Activated T-cell treated with anti-CD3 and anti-CD28 coated beads for 48 hours (primary cell): ENCODE measurements around the gene MGLL.

Experiments used
- DNase-seq: peaks from one replicate; pipeline ENCODE4 v3.0.0-alpha.2; 2020; ENCODE audit warnings: low read depth

The MGLL gene

GRCh38 chr3:127652246-127652995 lies 169.9 kb downstream of the MGLL start:
- no peak for DNase-seq

GRCh38 chr3:127651516-127652172 lies 170.7 kb downstream of the MGLL start:
- no peak for DNase-seq

- DNase-seq, result no peak
Observed at GRCh38 chr3:127650236-127650635, 172.1 kb downstream of the MGLL start.

- DNase-seq, result no peak
Observed at GRCh38 chr3:127647845-127648204, 174.5 kb downstream of the MGLL start.

- no peak for DNase-seq
Observed at GRCh38 chr3:127647166-127647844, 175.0 kb downstream of the MGLL start.

GRCh38 chr3:127646501-127647046 lies 175.7 kb downstream of the MGLL start:
- no peak for DNase-seq

GRCh38 chr3:127645371-127646015 lies 176.8 kb downstream of the MGLL start:
- no peak for DNase-seq

DNA sequence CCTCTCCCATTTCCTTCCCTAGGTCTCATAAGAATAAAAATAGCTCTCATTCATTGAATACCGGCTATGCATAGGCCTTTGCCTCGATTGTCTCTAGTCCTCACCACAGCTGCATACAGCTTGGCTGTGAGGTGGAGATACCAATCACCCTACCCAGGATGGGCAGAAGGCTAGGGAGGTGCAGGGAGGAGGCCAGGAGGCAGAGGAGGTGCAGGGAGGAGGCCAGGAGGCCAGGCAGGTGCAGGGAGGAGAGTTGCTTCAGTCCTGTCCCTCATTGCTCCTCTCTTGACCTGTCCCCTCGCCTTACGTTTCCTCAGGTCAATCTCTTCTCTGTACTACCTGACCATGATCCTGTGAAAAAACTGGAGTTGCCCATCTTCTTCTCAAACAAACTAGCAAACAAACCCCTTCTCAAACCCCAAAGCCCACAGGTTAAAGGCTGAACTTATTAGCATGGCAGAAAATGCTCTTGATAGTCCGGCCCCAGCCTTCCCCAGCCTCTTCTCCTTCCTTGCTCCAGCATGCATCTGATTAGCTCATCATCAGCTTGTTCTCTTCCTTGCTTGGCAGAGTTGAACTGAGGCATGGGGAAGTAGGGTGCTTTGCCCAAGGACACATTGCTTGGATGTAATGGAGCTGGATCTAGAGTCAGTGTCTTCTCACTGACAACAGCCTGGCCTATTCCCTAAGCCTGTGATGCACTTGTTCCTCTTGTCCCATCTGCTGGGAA lies 177.5 kb downstream of the MGLL start:
- no peak for DNase-seq

GRCh38 chr3:127640042-127640355 lies 182.3 kb downstream of the MGLL start:
- DNase-seq, result no peak

- no peak for DNase-seq
Observed at GRCh38 chr3:127639173-127640041, 182.9 kb downstream of the MGLL start.
